Endometrium (tissue), 2 donors: ENCODE data around the gene PLCD1.
"Not testable (repeated sequence)": the region's sequence is repeated elsewhere in the genome, so short reads cannot be mapped to it uniquely, and the experiment has no call there.

Source experiments
- FAIRE-seq: peaks from 2 replicates; lab custom pipeline; 2012; peaks lifted over from hg19 to GRCh38; lab: Jason Lieb, UNC
- donor health status: control.
- donor health status: control.

The PLCD1 gene

DNA sequence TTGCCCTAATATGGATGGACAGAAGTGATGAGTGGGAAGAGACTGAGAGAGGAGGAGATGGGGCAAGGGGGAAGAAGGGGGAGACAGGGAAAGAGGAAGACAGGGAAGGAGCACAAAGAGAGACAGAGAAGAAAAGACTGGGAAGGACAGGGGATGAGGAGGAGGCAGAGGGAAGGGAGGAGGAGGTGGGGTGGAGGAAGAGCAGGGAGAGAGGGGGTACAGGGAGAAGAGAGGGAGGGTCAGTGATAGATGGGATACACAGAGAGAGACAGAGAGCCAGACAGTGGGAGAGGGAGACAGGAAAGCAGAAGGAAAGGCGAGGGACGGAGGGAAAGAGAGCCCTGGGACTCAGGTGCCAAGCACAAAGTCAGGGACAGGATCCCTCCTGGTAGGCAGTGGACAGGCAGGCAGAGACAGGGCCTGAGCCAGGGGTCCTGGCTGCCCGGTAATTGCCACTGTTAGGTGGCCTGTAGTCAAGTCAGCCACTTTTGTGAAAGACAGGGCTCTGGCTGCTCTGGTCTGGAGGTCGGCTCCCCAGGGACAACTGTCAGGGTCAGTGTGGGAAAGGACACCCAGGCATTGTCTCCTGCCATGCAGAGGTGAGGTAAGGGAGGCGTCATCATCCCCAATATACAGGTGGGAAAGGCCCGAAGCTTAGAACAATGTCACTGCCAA is 29.1 kb downstream of the PLCD1 start:
- FAIRE-seq, result no peak

DNA sequence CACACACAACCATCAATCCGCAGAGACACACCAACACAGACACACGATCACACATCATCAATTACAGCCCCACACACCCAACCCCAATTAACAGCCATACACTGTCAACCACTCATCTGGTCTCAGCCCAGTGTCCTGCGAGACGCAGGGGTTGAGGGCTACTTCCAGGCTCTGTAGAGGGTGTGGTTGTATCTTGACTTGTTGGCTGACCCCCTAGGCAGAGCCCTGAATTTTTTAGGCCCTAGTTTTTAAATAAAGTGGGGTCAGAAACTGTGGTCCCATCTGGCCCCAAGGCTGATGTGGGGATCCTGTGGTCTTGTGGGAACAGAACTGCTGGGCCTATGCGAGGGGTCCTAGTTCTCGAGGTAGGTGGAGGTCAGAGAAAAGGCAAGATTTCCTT is 29.6 kb downstream of the PLCD1 start:
- no peak for FAIRE-seq

GRCh38 chr3:37997791-37998370 is 31.6 kb downstream of the PLCD1 start:
- FAIRE-seq, result no peak

DNA sequence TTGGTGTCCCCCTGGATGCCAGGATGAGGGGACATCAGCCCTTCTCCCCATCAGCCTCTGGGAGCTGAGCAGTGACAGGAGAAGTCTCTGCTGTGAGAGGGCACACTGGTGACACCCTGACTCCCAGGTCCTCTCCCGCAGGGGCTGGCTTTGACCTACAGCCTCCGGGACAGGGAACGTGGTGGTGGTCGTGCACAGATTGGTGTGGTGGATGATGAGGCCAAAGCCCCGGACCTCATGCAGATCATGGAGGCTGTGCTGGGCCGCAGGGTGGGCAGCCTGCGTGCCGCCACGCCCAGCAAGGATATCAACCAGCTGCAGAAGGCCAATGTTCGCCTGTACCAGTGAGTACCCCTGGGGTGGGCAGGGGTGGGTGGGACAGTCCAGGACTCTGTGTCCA is 32.1 kb downstream of the PLCD1 start:
- no peak for FAIRE-seq

DNA sequence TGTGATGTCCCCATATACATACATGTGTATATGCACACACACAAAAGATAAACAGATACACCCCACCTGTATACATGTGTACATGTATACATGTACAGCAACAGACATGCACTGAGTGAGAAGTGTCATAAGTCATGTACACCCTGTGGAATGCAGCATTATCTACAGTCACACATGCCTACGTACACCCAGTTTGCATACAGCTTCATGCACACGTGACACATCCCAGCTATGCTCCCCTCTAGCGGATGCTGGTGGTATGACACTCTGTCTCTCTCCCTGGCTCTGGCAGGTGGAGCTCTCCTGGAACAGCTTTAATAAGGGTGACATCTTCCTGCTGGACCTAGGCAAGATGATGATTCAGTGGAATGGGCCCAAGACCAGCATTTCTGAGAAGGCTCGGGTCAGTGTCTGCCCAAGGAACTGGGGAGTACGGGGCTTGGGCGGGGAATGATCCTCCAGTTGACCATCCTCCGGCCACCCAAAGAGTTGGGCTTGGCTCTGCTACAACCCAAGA is 32.6 kb downstream of the PLCD1 start:
- no peak for FAIRE-seq

GRCh38 chr3:37995652-37996641 is 33.5 kb downstream of the PLCD1 start:
- FAIRE-seq, result no peak

DNA sequence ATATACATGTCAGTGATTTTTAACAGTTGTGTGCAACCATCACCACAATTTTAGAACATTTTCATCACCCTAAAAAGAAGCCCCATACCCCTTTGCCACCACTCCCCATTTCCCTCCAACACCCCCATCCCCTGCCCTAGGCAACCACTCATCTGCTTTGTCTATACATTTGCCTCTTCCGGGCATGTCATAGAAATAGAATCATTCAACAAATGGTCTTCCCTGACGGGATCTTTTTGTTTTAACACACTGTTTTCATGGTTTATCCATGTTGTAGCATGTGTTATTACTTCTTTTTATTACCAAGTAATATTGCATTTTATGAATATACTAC is 34.8 kb downstream of the PLCD1 start:
- FAIRE-seq, result no peak

DNA sequence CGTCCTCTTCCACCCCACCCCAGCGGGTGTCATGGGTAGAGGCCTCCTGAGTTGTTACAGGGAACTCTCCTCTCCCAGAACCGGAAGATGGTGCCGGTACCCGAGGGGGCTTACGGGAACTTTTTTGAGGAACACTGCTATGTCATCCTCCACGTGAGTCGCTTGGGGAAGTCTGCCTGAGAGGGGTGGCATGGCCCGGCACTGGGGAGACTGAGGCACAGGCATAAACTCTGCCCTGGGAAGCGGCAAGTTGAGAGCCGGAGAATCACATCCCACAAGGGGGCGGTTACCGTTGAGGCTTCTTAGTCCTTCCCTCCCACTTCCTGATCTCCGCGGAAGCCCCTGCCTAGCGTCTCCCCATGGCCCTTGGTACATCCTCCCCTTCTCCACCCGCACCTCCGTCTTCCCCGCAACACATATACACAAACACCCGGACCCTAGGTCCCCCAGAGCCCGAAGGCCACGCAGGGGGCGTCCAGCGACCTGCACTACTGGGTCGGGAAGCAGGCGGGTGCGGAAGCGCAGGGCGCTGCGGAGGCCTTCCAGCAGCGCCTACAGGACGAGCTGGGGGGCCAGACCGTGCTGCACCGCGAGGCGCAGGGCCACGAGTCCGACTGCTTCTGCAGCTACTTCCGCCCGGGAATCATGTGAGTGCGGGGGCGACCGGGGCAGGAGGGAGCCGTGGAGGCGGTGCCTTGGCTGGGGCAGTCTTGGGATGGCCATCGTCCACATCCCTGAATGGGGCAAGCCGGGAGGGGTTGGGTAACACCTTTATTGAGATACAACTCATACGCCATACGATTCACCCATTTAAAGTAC is 35.4 kb downstream of the PLCD1 start:
- no peak for FAIRE-seq

DNA sequence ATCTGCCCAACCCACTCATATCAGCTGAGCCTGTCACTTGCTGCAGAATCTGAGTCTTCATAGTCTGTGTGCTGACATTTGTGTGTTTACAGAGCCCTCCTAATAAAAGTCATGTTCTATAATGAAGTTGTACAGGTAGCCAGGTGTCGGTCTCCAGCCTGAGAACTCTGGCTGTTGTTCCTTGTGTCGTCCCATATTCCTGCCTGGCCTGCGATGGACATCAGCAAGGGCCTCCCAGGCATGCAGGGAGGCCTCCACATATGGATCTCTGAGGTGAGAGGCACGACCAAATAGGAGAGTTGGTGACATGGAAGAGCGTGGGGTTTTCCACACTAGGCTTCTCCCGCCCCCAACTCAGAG is 36.0 kb downstream of the PLCD1 start:
- FAIRE-seq, result no peak

DNA sequence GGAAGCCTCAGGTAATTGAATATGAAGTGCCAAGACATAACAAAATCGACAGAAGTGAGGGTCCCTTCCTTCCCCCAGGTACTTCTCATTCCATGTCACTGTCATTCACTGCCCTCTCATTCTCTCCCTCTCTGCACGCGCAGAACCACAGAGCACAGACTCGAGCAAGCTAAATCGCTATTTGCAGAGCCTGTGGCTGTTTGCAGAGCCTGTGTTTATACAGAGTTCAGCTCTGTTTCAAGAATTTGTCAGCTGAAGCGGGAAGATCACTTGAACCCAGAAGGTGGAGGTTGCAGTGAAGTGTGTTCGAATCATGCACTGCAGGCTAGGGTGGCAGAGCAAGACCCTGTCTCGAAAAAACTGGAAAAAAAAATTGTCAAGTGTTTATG is 36.4 kb downstream of the PLCD1 start:
- no peak for FAIRE-seq

DNA sequence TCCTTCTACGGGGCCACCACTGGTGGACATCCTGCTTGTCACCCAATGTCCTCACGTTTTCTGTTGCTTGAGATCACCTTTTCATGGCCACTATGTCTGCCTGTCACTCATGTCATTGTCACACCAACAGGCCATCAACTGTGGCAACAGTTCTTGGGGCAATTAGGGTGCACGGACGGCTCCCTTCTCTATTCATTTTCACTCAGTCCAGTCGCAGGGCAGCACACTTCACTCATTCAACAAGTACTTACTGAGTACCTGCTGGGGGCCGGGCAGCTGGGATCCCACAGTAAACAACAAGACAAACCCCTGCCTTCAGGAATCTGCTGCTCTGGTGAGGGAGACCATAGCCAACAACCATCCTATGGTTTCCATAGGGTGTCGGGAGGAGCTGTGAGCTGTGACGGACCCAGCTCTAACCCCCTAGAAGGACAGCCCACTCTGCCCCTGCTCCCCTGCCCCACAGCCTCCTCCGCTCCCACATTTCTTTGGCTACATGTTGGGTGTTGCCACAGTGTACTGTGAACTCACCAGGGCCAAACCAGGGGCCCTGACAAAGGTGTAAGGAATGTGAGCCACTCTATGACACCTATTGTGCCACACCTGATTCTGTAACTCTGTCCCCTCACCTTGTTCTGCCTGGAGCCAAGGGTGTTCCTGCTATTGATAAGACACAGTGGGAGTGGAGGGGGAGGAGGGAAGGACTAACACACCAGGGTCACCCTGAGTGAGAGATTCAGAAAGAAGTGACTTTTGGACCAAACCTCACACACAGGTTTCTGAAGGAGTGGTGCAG is 37.0 kb downstream of the PLCD1 start:
- no peak for FAIRE-seq

- no peak for FAIRE-seq
Measured at GRCh38 chr3:37991823-37992222, 37.6 kb downstream of the PLCD1 start.

- no peak for FAIRE-seq
Measured at GRCh38 chr3:37991109-37991508, 38.3 kb downstream of the PLCD1 start.

DNA sequence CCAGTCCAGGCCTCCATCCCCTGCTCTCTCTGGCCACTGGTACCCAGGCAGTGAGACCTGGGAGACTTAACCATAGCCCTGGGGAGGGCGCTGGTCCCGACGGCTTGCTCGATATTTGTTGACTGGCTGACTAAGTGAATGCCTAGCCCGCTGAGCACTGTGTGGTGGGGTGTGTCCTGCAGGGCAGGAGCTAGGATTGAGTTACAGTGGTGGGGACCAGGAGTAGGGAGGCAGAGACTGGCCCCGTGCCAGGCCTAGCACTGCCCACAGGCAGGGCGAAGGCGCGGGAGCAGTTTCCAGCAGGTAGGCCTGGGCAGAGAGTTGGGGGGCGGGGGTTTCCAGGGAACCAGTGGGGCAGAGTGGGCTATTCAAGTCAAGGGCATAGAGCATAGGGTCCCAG is 38.9 kb downstream of the PLCD1 start, which contains the start of gene VILL:
Gene VILL, plus strand, starts transcription at position 260 of the 400 bp plus-strand sequence. CDS start 2,887 bp downstream, outside the sequence.
- FAIRE-seq, result no peak

- FAIRE-seq, result no peak
Measured at GRCh38 chr3:37989821-37990480, 39.5 kb downstream of the PLCD1 start.

- FAIRE-seq, result no peak
Measured at GRCh38 chr3:37988931-37989525, 40.4 kb downstream of the PLCD1 start.

- FAIRE-seq, result not testable (repeated sequence)
Measured at GRCh38 chr3:37988376-37988775, 41.1 kb downstream of the PLCD1 start.

DNA sequence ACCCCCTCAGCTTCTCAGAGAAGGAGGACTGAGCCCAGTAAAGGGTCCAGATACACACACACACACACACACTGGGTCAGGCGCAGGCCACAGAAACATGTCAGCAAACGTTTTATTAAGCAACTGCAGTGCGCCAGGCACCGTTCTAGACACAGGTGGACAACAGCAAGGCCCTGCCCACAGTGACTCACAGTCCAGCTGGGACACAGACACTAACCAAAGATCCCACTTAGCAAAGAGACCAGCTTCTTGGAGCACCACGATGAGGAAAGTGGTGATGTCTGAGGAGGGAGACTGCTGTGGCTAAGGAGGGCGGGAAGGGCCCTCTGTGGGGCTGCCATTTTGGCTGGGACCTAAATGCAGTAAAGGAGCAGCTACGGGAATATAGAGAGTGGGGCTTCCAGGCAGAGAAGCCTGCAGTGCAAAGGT is 41.7 kb downstream of the PLCD1 start:
- no peak for FAIRE-seq

DNA sequence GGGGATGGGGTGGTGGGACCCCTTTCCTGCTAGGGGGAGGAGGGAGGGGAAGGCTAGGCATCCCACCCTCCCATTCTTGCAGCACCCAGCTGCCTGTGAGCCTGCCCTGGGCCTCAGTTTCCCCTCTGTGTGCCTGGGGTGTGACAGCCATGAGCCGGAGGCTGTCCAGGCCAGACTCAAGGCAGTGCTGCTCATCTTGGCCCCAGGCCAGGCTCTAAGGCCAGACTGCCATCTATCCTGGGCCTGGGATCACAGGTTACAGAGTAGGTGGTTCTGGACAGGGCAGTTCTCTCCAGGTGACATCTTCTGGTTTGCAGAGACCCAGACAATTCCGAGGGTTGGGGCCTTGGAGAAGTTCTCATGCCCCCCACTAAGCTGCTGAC is 42.1 kb downstream of the PLCD1 start:
- FAIRE-seq, result no peak
